OCI-LY7 (cell line): ENCODE results near the gene ACAP3. TPM values are rescaled to one million over a fixed set of nuclear protein-coding genes. Genes with fewer than 3 reads are reported as not detected.
A peak's percentile ranks its signal among the peaks of the same experiment; 100 is the strongest.

Experiments used
- BruUV-seq: library from RNA; stranded (reverse); fragments of 400-500 nt; replicated peaks from 2 replicates; lab custom pipeline; 2021; lab: Mats Ljungman, UMichigan
- CTCF ChIA-PET: fragments of 300-600 bp; sonication (Branson Sonifier 250); formaldehyde crosslinking; loops from one replicate; lab custom pipeline; 2022; ENCODE audit warnings: antibody characterized with exemption; ENCODE audit not compliant: unreplicated experiment; lab: Charles Lee
- POLR2A ChIA-PET: fragments of 300-600 bp; sonication (Branson Sonifier 250); formaldehyde crosslinking; loops from one replicate; lab custom pipeline; 2022; ENCODE audit warnings: antibody characterized with exemption; lab: Charles Lee
- DNase-seq: peaks from one replicate; pipeline ENCODE4 v3.0.0-alpha.2; 2015; ENCODE audit warnings: low spot score
- H2AFZ ChIP-seq: fragments of 200-600 bp; sonication (generic), shearing (Covaris generic); 2 replicates; pipeline ENCODE4 v1.6.1; 2014; ENCODE audit warnings: mild to moderate bottlenecking, antibody characterized with exemption, low read length, moderate library complexity
- H3K27ac ChIP-seq: fragments of 200-600 bp; sonication (generic); 2 replicates; pipeline ENCODE4 v1.5.1; 2014; ENCODE audit warnings: mixed run types, low read depth, mild to moderate bottlenecking, moderate library complexity, low read length, inconsistent platforms; ENCODE audit not compliant: poor library complexity, severe bottlenecking
- H3K36me3 ChIP-seq: fragments of 200-600 bp; sonication (generic); 2 replicates; pipeline ENCODE4 v1.6.1; 2014; ENCODE audit warnings: mild to moderate bottlenecking, antibody characterized with exemption, low read length, moderate library complexity, mixed read lengths; ENCODE audit not compliant: insufficient read depth
- H3K4me1 ChIP-seq: fragments of 200-600 bp; sonication (generic); 2 replicates; pipeline ENCODE4 v1.5.1; 2014; ENCODE audit warnings: mild to moderate bottlenecking, low read length; ENCODE audit not compliant: insufficient read depth, poor library complexity, severe bottlenecking
- H3K4me2 ChIP-seq: fragments of 200-600 bp; sonication (generic); 2 replicates; pipeline ENCODE4 v1.6.1; 2014; ENCODE audit warnings: mild to moderate bottlenecking, low read length
- H3K4me3 ChIP-seq: fragments of 200-600 bp; sonication (generic); 2 replicates; pipeline ENCODE4 v1.5.1; 2014; ENCODE audit warnings: mild to moderate bottlenecking, low read depth, low read length; ENCODE audit not compliant: poor library complexity, severe bottlenecking
- H3K79me2 ChIP-seq: fragments of 200-600 bp; sonication (generic); 2 replicates; pipeline ENCODE4 v1.6.1; 2016; ENCODE audit warnings: low read depth, mild to moderate bottlenecking, low read length, moderate library complexity, mixed read lengths; ENCODE audit not compliant: insufficient read depth
- H3K9me2 ChIP-seq: fragments of 200-600 bp; sonication (generic); 2 replicates; pipeline ENCODE4 v1.6.1; 2016; ENCODE audit warnings: mild to moderate bottlenecking, low read length, mixed read lengths; ENCODE audit not compliant: insufficient read depth
- H3K9me3 ChIP-seq: fragments of 200-600 bp; sonication (generic); 2 replicates; pipeline ENCODE4 v1.6.1; 2014; ENCODE audit warnings: mild to moderate bottlenecking, mixed run types, low read length, mixed read lengths
- H4K20me1 ChIP-seq: fragments of 200-600 bp; sonication (generic); 2 replicates; pipeline ENCODE4 v1.6.1; 2014; ENCODE audit warnings: mild to moderate bottlenecking, antibody characterized with exemption, low read length, moderate library complexity, mixed read lengths; ENCODE audit not compliant: insufficient read depth
- CTCF ChIP-seq: fragments of 200-600 bp; sonication (generic); conservative IDR thresholded peaks from 2 replicates; pipeline ENCODE4 v1.5.1; 2014; ENCODE audit warnings: mild to moderate bottlenecking, antibody characterized with exemption, low read length, moderate library complexity, mixed read lengths
- EZH2phosphoT487 ChIP-seq: fragments of 200-600 bp; sonication (generic); IDR thresholded peaks from 2 replicates; pipeline ENCODE4 v1.6.1; 2018; ENCODE audit warnings: low read depth, borderline replicate concordance, mild to moderate bottlenecking, mixed run types, antibody characterized with exemption, low read length, moderate library complexity, mixed read lengths
- intact Hi-C: fragments of 100-400 bp; cut with micrococcal nuclease; formaldehyde crosslinking; loops from one replicate; pipeline ENCODE4 v1.10.0; 2022; ENCODE audit not compliant: unreplicated experiment
- total RNA-seq, 2 experiments: library from RNA; depleted of rRNA in 1 of 2; stranded (reverse); fragments of >200 nt in 1 of 2; shearing (Covaris generic) in 1 of 2; gene quantifications; 2 replicates each; pipeline ENCODE4 v1.2.3, GENCODE V29; 2014 to 2022

ACAP3 gene
- total RNA-seq, 2 experiments from 2014 or later = 26.3 to 47.6 TPM

GRCh38 chr1:1347663-1348419, 40.1 kb upstream of the ACAP3 start:
- H3K27ac ChIP-seq = no peak overlapping the region

GRCh38 chr1:1347026-1347595, 39.4 kb upstream of the ACAP3 start:
- Histone ChIP-seq H3K4me3 (no peak overlapping the region), H3K79me2 (no peaks in the 10 kb centered on the region), H4K20me1 (no peaks in the 10 kb centered on the region; the same call in 1 of the 2 replicates), H3K27ac (no peak overlapping the region), H3K4me2 (peak overlapping the region; percentile 80), H3K9me3 (no peaks in the 10 kb centered on the region), H2AFZ (no peak overlapping the region), H3K9me2 (no peaks in the 10 kb centered on the region), H3K36me3 (no peaks in the 10 kb centered on the region), H3K4me1 (peaks cover 16% of the 10 kb centered on the region)
- ChIA-PET POLR2A (no interaction called here), CTCF (interaction anchor here (1.3 kb wide), 1 partner anchor 9 kb away, joined by 5 read pairs; no protein-coding TSS in a partner anchor)
- no TSS peak for BruUV-seq
- no peak for DNase-seq
- intact Hi-C loops = loop anchor here (5.0 kb wide), 1 partner anchor 115 kb away; no protein-coding TSS in a partner anchor
- no peak for TF ChIP-seq EZH2phosphoT487
- TF ChIP-seq CTCF = no peak

More at GRCh38 chr1:1347663-1348419, 40.1 kb upstream of the ACAP3 start:
- intact Hi-C loops = loop anchor here (5.0 kb wide), 1 partner anchor 114 kb away; no protein-coding TSS in a partner anchor
- no peak overlapping the region for H2AFZ ChIP-seq
- no peak for DNase-seq
- H3K9me2 ChIP-seq = no peaks in the 10 kb centered on the region
- no peaks in the 10 kb centered on the region; the same call in 1 of the 2 replicates for H4K20me1 ChIP-seq
- peak overlapping the region; percentile 74 for H3K4me3 ChIP-seq
- no peaks in the 10 kb centered on the region for H3K9me3 ChIP-seq
- TF ChIP-seq CTCF (no peak), EZH2phosphoT487 (no peak)
- H3K36me3 ChIP-seq = no peaks in the 10 kb centered on the region
- no TSS peak for BruUV-seq
- no peaks in the 10 kb centered on the region for H3K79me2 ChIP-seq
- POLR2A ChIA-PET = no interaction called here
- peak overlapping the region; percentile 80 for H3K4me2 ChIP-seq
- CTCF ChIA-PET = no interaction called here
- peaks cover 24% of the 10 kb centered on the region for H3K4me1 ChIP-seq
